Central memory CD8-positive, alpha-beta T cell (primary cell): ENCODE data around the gene SRSF2.
"Not testable (repeated sequence)": the region's sequence is repeated elsewhere in the genome, so short reads cannot be mapped to it uniquely, and the experiment has no call there.

ENCODE experiments used
- ATAC-seq: fragments of 150-1000 bp; cut with Tn5 transposase; replicated peaks from 2 replicates; pipeline ENCODE4 v1.10.0; 2022; ENCODE audit warnings: mild to moderate bottlenecking, moderate FRiP score, moderate number of reproducible peaks; ENCODE audit not compliant: poor library complexity, severe bottlenecking; ENCODE audit errors: extremely low read depth
- DNase-seq, 2 donors: peaks; one replicate each; pipeline ENCODE4 v3.0.0; 2021; ENCODE audit warnings: low spot score in 2 of 2
- H3K27ac Mint-ChIP-seq: one replicate; pipeline ENCODE4 v1.8.0; 2022; ENCODE audit warnings: low read depth, mild to moderate bottlenecking, moderate library complexity, mixed read lengths
- H3K27me3 Mint-ChIP-seq: one replicate; pipeline ENCODE4 v1.8.0; 2022; ENCODE audit warnings: mixed read lengths
- H3K36me3 Mint-ChIP-seq: one replicate; pipeline ENCODE4 v1.8.0; 2022; ENCODE audit warnings: mild to moderate bottlenecking, moderate library complexity, mixed read lengths; ENCODE audit not compliant: insufficient read depth
- H3K4me1 Mint-ChIP-seq: one replicate; pipeline ENCODE4 v1.8.0; 2022; ENCODE audit warnings: mixed read lengths
- H3K4me3 Mint-ChIP-seq: one replicate; pipeline ENCODE4 v1.8.0; 2022; ENCODE audit warnings: mild to moderate bottlenecking, moderate library complexity, mixed read lengths
- H3K9me3 Mint-ChIP-seq: one replicate; pipeline ENCODE4 v1.8.0; 2022; ENCODE audit warnings: mixed read lengths

SRSF2 gene

GRCh38 chr17:76751416-76751993 is 14.4 kb upstream of the SRSF2 start:
- Mint-ChIP-seq H3K36me3 (peaks cover 19% of the 10 kb centered on the region), H3K9me3 (no peaks in the 10 kb centered on the region), H3K27ac (peak overlapping the region; percentile 100), H3K4me3 (no peak overlapping the region), H3K4me1 (peaks cover 19% of the 10 kb centered on the region), H3K27me3 (no peaks in the 10 kb centered on the region)
- ATAC-seq (no peak), DNase-seq (no peak)

GRCh38 chr17:76748657-76749056 is 11.5 kb upstream of the SRSF2 start:
- DNase-seq (no peak), ATAC-seq (no peak)
- H3K4me3 Mint-ChIP-seq = no peak overlapping the region
- peaks cover 25% of the 10 kb centered on the region for H3K36me3 Mint-ChIP-seq
- no peaks in the 10 kb centered on the region for H3K27me3 Mint-ChIP-seq
- no peak overlapping the region for H3K27ac Mint-ChIP-seq
- H3K9me3 Mint-ChIP-seq = no peaks in the 10 kb centered on the region
- H3K4me1 Mint-ChIP-seq = peaks cover 19% of the 10 kb centered on the region

GRCh38 chr17:76747716-76748363 is 10.7 kb upstream of the SRSF2 start:
- H3K4me3 Mint-ChIP-seq = no peak overlapping the region
- H3K4me1 Mint-ChIP-seq = peaks cover 10% of the 10 kb centered on the region
- ATAC-seq (no peak), DNase-seq (no peak)
- no peaks in the 10 kb centered on the region for H3K9me3 Mint-ChIP-seq
- peaks cover 23% of the 10 kb centered on the region for H3K36me3 Mint-ChIP-seq
- H3K27ac Mint-ChIP-seq = no peak overlapping the region
- no peaks in the 10 kb centered on the region for H3K27me3 Mint-ChIP-seq

- not testable (repeated sequence) for DNase-seq, H3K27ac Mint-ChIP-seq, H3K27me3 Mint-ChIP-seq, H3K4me3 Mint-ChIP-seq, H3K9me3 Mint-ChIP-seq, ATAC-seq, H3K4me1 Mint-ChIP-seq
- peaks cover 25% of the 10 kb centered on the region for H3K36me3 Mint-ChIP-seq
Observed at GRCh38 chr17:76745785-76746184, 8.7 kb upstream of the SRSF2 start.

- Mint-ChIP-seq H3K27ac (no peak overlapping the region), H3K27me3 (no peaks in the 10 kb centered on the region), H3K9me3 (no peaks in the 10 kb centered on the region), H3K36me3 (peaks cover 22% of the 10 kb centered on the region), H3K4me3 (no peak overlapping the region), H3K4me1 (peaks cover 4% of the 10 kb centered on the region)
- ATAC-seq (no peak), DNase-seq (no peak)
Observed at GRCh38 chr17:76744747-76745146, 7.6 kb upstream of the SRSF2 start.

- peaks cover 16% of the 10 kb centered on the region for H3K4me1 Mint-ChIP-seq
- peaks cover 26% of the 10 kb centered on the region for H3K36me3 Mint-ChIP-seq
- H3K4me3 Mint-ChIP-seq = no peak overlapping the region
- no peaks in the 10 kb centered on the region for H3K9me3 Mint-ChIP-seq
- no peak for ATAC-seq
- H3K27ac Mint-ChIP-seq = no peak overlapping the region
- no peaks in the 10 kb centered on the region for H3K27me3 Mint-ChIP-seq
- DNase-seq = no peak
Observed at GRCh38 chr17:76742958-76743357, 5.8 kb upstream of the SRSF2 start.

- Mint-ChIP-seq H3K27ac (no peak overlapping the region), H3K4me1 (peaks cover 23% of the 10 kb centered on the region), H3K27me3 (no peaks in the 10 kb centered on the region), H3K4me3 (no peak overlapping the region), H3K9me3 (no peaks in the 10 kb centered on the region), H3K36me3 (peaks cover 43% of the 10 kb centered on the region)
- ATAC-seq (no peak), DNase-seq (no peak)
Observed at GRCh38 chr17:76740329-76741118, 3.4 kb upstream of the SRSF2 start.

- DNase-seq, H3K9me3 Mint-ChIP-seq, H3K4me3 Mint-ChIP-seq, H3K27ac Mint-ChIP-seq, ATAC-seq, H3K27me3 Mint-ChIP-seq: not testable (repeated sequence)
- Mint-ChIP-seq H3K4me1 (peaks cover 32% of the 10 kb centered on the region), H3K36me3 (peaks cover 50% of the 10 kb centered on the region)
Observed at GRCh38 chr17:76739568-76740115, 2.5 kb upstream of the SRSF2 start.

GRCh38 chr17:76738468-76738850 is 1.3 kb upstream of the SRSF2 start:
- ATAC-seq (no peak), DNase-seq (no peak)
- Mint-ChIP-seq H3K9me3 (no peaks in the 10 kb centered on the region), H3K27ac (peak overlapping the region; percentile 99), H3K4me3 (peak overlapping the region; percentile 95), H3K36me3 (peaks cover 56% of the 10 kb centered on the region), H3K27me3 (no peaks in the 10 kb centered on the region), H3K4me1 (peaks cover 44% of the 10 kb centered on the region)

- Mint-ChIP-seq H3K27me3 (no peaks in the 10 kb centered on the region), H3K9me3 (no peaks in the 10 kb centered on the region), H3K36me3 (peaks cover 62% of the 10 kb centered on the region), H3K27ac (peak within 1 kb of the TSS; percentile 99), H3K4me3 (peak within 1 kb of the TSS; percentile 95), H3K4me1 (peaks cover 50% of the 10 kb centered on the region)
- DNase-seq (peak; percentile 84 to 92), ATAC-seq (peak; percentile 70)
Observed at GRCh38 chr17:76737676-76738467, 741 bp upstream of the SRSF2 start, which contains the start of gene MFSD11. Gene MFSD11, plus strand, starts transcription at chr17:76738119. Its CDS starts 234 bp downstream, at chr17:76738353.

GRCh38 chr17:76736349-76737081 is 616 bp downstream of the SRSF2 start:
- Mint-ChIP-seq H3K27ac (peak overlapping the region; percentile 99), H3K4me3 (peak overlapping the region; percentile 95), H3K4me1 (peaks cover 51% of the 10 kb centered on the region), H3K9me3 (no peaks in the 10 kb centered on the region), H3K27me3 (no peaks in the 10 kb centered on the region), H3K36me3 (peaks cover 71% of the 10 kb centered on the region)
- DNase-seq = peak in 1 of 2 donors; percentile 36
- peak; percentile 1 for ATAC-seq
